Suprapubic skin (tissue), 4 donors: ENCODE measurements around the gene TRIM31.

Experiments
- CTCF ChIP-seq, 2 donors: fragments of 200-600 bp in 1 of 2; fragments of 450-650 bp in 1 of 2; sonication (generic) in 1 of 2; IDR thresholded peaks; one replicate each; pipeline ENCODE4 v1.5.1; 2016 to 2019; ENCODE audit warnings: antibody characterized with exemption in 2 of 2, mild to moderate bottlenecking in 1 of 2, moderate library complexity in 1 of 2
- POLR2A ChIP-seq, 2 donors: fragments of 450-650 bp; IDR thresholded peaks; one replicate each; pipeline ENCODE4 v1.6.1; 2017; ENCODE audit warnings: antibody characterized with exemption in 2 of 2, mild to moderate bottlenecking in 2 of 2, moderate library complexity in 2 of 2
- POLR2AphosphoS5 ChIP-seq, 3 donors: sonication (generic); formaldehyde crosslinking; IDR thresholded peaks; one replicate each; pipeline ENCODE4 v1.6.1; 2017; ENCODE audit warnings: antibody characterized with exemption in 3 of 3

DNA sequence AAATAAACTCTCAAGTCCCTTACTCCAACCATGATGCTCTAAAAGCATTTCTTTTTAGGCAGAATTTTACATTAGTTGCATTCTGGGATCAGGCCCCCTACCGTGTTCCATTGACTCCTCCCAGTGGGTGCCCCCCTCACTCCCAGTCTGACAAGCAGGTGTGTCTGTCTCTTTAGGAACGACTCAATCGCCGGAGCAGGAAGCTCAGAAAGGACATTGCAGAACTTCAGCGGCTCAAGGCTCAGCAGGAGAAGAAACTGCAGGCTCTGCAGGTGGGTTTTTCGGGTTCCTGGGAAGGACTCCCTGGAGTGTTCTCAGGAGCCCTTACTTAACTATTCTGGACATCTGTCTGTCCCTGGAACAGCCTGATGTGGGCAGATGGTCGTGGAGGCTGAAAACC lies 32.9 kb upstream of the TRIM31 start:
- TF ChIP-seq POLR2A (IDR thresholded peaks at IDR 0.05), result no peak
- no peak for TF ChIP-seq CTCF (IDR thresholded peaks at IDR 0.05)
- TF ChIP-seq POLR2AphosphoS5 (IDR thresholded peaks at IDR 0.05), result no peak
